Neural crest cell (in vitro differentiated cells): ENCODE results near the gene SLCO4A1. TPM values are rescaled to one million over a fixed set of nuclear protein-coding genes. Genes with fewer than 3 reads are reported as not detected.

Experiments used
- DNase-seq: peaks from one replicate; pipeline ENCODE4 v3.0.0; 2021; ENCODE audit warnings: low read depth, mixed read lengths, low spot score
- H3K27ac Mint-ChIP-seq: one replicate; pipeline ENCODE4 v1.8.0; 2021; ENCODE audit warnings: mild to moderate bottlenecking, mixed read lengths; ENCODE audit not compliant: unreplicated experiment
- H3K27me3 Mint-ChIP-seq: 2 replicates; pipeline ENCODE4 v1.8.0; 2021; ENCODE audit warnings: low read depth, mild to moderate bottlenecking, mixed read lengths
- H3K36me3 Mint-ChIP-seq: 2 replicates; pipeline ENCODE4 v1.8.0; 2021; ENCODE audit warnings: low read depth, mild to moderate bottlenecking, mixed read lengths
- H3K4me1 Mint-ChIP-seq: 2 replicates; pipeline ENCODE4 v1.8.0; 2021; ENCODE audit warnings: mixed read lengths
- H3K4me3 Mint-ChIP-seq: one replicate; pipeline ENCODE4 v1.8.0; 2021; ENCODE audit warnings: mild to moderate bottlenecking, mixed read lengths
- H3K9me3 Mint-ChIP-seq: 2 replicates; pipeline ENCODE4 v1.8.0; 2021; ENCODE audit warnings: mixed read lengths
- total RNA-seq: library from RNA; stranded (reverse); gene quantifications from 2 replicates; pipeline ENCODE4 v1.2.1, GENCODE V29; 2021
- TF ChIP-seq, protein P1 (sequence below): fragments of 200-600 bp; sonication (generic); conservative IDR thresholded peaks from 2 replicates; pipeline ENCODE4 v1.5.0; 2021; ENCODE audit warnings: antibody characterized with exemption, mild to moderate bottlenecking

The SLCO4A1 gene
- total RNA-seq, 1 donor from 2014 or later: 7.0 TPM

- H3K9me3 Mint-ChIP-seq: peaks cover 14% of the 10 kb centered on the region
- H3K27ac Mint-ChIP-seq: no peak overlapping the region
- H3K27me3 Mint-ChIP-seq: peaks cover 46% of the 10 kb centered on the region
- DNase-seq: no peak
- peaks cover 14% of the 10 kb centered on the region for H3K36me3 Mint-ChIP-seq
- TF ChIP-seq, protein P1, sequence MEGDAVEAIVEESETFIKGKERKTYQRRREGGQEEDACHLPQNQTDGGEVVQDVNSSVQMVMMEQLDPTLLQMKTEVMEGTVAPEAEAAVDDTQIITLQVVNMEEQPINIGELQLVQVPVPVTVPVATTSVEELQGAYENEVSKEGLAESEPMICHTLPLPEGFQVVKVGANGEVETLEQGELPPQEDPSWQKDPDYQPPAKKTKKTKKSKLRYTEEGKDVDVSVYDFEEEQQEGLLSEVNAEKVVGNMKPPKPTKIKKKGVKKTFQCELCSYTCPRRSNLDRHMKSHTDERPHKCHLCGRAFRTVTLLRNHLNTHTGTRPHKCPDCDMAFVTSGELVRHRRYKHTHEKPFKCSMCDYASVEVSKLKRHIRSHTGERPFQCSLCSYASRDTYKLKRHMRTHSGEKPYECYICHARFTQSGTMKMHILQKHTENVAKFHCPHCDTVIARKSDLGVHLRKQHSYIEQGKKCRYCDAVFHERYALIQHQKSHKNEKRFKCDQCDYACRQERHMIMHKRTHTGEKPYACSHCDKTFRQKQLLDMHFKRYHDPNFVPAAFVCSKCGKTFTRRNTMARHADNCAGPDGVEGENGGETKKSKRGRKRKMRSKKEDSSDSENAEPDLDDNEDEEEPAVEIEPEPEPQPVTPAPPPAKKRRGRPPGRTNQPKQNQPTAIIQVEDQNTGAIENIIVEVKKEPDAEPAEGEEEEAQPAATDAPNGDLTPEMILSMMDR: no peak
- no peaks in the 10 kb centered on the region for H3K4me1 Mint-ChIP-seq
- H3K4me3 Mint-ChIP-seq: no peak overlapping the region
Measured at GRCh38 chr20:62717933-62718332, 75.6 kb downstream of the SLCO4A1 start.

GRCh38 chr20:62718546-62718945, 76.2 kb downstream of the SLCO4A1 start:
- H3K9me3 Mint-ChIP-seq: peaks cover 14% of the 10 kb centered on the region
- no peaks in the 10 kb centered on the region for H3K4me1 Mint-ChIP-seq
- TF ChIP-seq, protein P1: no peak
- peaks cover 40% of the 10 kb centered on the region for H3K27me3 Mint-ChIP-seq
- H3K4me3 Mint-ChIP-seq: no peak overlapping the region
- no peak for DNase-seq
- peaks cover 14% of the 10 kb centered on the region for H3K36me3 Mint-ChIP-seq
- no peak overlapping the region for H3K27ac Mint-ChIP-seq

GRCh38 chr20:62719250-62719935, 77.1 kb downstream of the SLCO4A1 start:
- TF ChIP-seq, protein P1: no peak
- H3K4me3 Mint-ChIP-seq: no peak overlapping the region
- peaks cover 14% of the 10 kb centered on the region for H3K9me3 Mint-ChIP-seq
- no peak overlapping the region for H3K27ac Mint-ChIP-seq
- peaks cover 14% of the 10 kb centered on the region for H3K36me3 Mint-ChIP-seq
- H3K27me3 Mint-ChIP-seq: peaks cover 36% of the 10 kb centered on the region
- no peak for DNase-seq
- no peaks in the 10 kb centered on the region for H3K4me1 Mint-ChIP-seq

Other genes starting within 250 kb of the SLCO4A1 start
- 25.2 and 26.6 TPM in 2 replicates for gene CABLES2, start 235.2 kb upstream of the SLCO4A1 start, total RNA-seq
- gene RBBP8NL, start 215.0 kb upstream of the SLCO4A1 start, total RNA-seq: not detected in 2 replicates
- 0.14 TPM in 1 of 2 replicates, not detected in the other for gene GATA5, start 166.5 kb upstream of the SLCO4A1 start, total RNA-seq
- gene NTSR1, start 66.3 kb downstream of the SLCO4A1 start, total RNA-seq: not detected in 2 replicates
- 19.4 and 22.2 TPM in 2 replicates for gene MRGBP, start 154.0 kb downstream of the SLCO4A1 start, total RNA-seq
- gene OGFR, start 162.3 kb downstream of the SLCO4A1 start, total RNA-seq: 36.7 and 38.5 TPM in 2 replicates
- 3.8 and 4.6 TPM in 2 replicates for gene COL9A3, start 174.5 kb downstream of the SLCO4A1 start, total RNA-seq
- gene TCFL5, start 219.3 kb downstream of the SLCO4A1 start, total RNA-seq: 17.5 and 17.6 TPM in 2 replicates